AG10803 (cell line): Measurements from ENCODE around the gene TUBGCP2.

Source experiments
- DNase-seq: peaks from one replicate; pipeline ENCODE4 v3.0.0; 2010; ENCODE audit warnings: low read depth
- H3K4me3 ChIP-seq: 2 replicates; pipeline ENCODE4 v1.5.1; 2011; ENCODE audit warnings: mild to moderate bottlenecking, low read length, control low read depth
- TF ChIP-seq, protein P1 (sequence below): conservative IDR thresholded peaks from 2 replicates; pipeline ENCODE4 v1.5.1; 2011; ENCODE audit warnings: mild to moderate bottlenecking, low read length, control low read depth, inconsistent platforms

TUBGCP2 gene

DNA sequence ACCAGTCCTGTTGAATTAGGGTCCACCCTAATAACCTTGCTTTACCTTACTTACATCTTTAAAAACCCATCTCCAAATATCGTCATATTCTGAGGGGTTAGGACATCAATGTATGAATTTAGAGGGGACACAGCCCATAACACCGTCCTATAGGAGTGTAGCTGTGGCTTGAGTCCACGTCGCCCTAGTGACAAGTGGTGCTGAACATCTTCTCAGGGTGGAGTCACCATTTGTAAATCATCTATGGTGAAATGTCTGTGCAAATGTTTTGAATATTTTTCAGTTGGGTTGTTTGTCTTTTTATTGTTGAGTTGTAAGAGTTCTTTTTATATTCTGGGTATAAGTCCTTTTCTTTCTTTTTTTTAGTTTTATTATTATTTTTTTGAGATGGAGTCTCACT lies 33.3 kb upstream of the TUBGCP2 start:
- DNase-seq, result no peak
- TF ChIP-seq, protein P1, sequence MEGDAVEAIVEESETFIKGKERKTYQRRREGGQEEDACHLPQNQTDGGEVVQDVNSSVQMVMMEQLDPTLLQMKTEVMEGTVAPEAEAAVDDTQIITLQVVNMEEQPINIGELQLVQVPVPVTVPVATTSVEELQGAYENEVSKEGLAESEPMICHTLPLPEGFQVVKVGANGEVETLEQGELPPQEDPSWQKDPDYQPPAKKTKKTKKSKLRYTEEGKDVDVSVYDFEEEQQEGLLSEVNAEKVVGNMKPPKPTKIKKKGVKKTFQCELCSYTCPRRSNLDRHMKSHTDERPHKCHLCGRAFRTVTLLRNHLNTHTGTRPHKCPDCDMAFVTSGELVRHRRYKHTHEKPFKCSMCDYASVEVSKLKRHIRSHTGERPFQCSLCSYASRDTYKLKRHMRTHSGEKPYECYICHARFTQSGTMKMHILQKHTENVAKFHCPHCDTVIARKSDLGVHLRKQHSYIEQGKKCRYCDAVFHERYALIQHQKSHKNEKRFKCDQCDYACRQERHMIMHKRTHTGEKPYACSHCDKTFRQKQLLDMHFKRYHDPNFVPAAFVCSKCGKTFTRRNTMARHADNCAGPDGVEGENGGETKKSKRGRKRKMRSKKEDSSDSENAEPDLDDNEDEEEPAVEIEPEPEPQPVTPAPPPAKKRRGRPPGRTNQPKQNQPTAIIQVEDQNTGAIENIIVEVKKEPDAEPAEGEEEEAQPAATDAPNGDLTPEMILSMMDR, result no peak
- no peak overlapping the region for H3K4me3 ChIP-seq

DNA sequence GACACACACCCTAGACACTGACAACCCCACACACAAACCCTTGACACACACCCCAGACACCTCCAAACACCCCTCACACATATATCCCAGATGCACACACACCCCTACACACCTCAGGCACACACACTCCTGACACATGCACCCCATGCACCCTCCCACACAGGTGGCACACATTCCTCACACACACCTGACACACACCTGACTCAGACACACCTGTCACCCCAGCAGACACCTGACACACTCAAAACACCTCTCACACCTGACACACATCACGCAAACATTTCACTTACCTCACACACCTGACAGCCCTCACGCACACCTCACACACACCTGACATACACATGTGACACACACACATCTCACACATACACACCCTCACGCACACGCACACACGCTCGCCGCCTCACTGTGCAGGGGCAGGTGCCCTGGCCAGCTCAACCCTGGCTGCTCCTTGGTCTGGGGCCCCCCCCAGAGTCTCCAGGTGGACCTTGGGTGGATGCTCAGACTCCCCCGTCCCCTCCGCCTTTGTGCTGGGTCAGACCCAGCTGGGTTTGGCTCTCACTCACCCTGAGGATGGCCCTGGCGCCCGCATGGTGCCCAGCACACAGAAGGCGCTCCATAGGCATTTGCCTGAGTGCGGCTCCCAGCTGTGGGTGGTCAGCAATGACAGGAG lies 31.2 kb upstream of the TUBGCP2 start:
- TF ChIP-seq, protein P1, result no peak
- no peak overlapping the region for H3K4me3 ChIP-seq
- no peak for DNase-seq

DNA sequence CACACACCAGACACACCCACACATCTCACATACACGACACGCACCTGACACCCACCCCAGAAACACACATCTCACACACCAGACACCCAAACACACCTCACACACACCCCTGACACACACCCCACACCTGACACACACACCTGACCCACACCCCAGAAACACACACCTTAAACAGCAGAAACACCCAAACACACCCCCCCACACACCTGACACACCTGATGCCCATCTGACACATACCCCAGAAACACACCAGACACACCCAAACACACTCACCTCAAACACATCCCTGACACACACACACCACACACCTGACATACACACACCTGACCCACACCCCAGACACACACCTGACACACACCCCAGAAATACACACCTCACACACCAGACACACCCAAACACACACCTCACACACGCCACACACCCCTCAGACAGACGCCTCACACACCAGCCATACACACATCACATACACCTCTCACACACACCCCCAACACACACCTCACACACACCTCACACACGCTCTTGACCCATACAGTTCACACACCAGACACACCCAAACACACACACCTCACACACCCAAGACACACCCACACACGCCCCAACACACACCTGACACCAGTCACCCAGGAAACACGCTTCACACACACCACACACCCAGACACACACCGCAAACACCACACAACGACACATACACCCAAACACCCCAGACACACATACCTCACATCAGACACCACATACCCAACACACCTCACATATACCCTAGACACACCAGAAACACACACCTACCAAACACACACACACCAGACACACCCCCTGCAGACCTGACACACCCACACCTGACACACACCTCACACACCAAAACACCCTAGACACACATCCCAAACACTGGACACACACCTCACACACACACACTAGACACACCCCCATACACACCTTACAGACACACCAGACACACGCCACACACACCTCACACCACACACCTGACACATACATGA lies 29.7 kb upstream of the TUBGCP2 start:
- TF ChIP-seq, protein P1, result no peak
- no peak overlapping the region for H3K4me3 ChIP-seq
- no peak for DNase-seq

DNA sequence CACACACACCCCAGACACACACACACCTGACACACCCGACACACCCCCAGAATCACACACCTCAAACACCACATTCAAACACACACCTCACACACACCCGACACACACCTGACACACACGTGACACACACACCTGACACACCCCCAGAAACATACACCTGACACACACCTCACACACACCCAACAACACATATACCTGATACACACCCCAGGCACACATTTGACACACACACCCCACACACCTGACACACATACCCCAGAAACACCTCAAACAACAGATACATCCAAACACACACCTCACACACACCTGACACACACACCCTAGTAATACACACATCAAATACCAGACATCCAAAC lies 28.7 kb upstream of the TUBGCP2 start:
- DNase-seq, result no peak
- H3K4me3 ChIP-seq, result no peak overlapping the region
- TF ChIP-seq, protein P1, result no peak

DNA sequence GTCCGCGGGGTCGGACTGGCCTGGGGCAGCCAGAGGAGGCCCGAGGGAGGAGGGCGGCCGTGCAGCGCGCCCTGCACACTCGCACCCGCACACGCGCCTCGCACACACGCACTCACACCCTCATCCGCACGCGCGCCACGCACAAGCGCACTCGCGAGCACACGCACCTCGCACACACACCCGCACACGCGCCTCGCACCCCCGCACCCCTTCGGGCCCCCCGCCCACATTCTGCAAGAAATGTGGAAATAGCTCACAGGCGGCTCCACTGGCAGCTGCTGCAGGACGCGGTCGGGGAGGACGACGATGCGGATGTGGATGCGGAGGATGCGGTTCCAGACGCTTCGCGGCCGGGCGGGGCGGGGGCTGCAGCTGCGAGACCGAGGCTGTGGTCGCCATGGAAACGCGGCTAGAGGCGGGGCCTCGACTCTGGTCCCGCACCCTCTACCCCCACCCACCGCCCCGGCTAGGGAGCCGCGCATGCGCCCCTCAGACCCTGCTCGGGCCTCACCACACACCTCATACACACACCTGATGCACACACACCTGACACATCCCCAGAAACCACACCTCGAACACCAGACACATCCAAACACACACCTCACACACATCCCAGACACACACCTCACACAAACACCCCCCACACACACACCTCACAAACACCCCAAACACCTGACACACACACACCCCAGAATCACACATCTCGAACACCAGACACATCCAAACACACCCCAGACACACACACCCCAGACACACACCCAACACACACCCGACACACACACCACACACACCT lies 28.1 kb upstream of the TUBGCP2 start, which contains the start of gene CALY:
Gene CALY, minus strand, starts transcription at position 320 of the 793 bp plus-strand sequence. CDS start 7,907 bp downstream, outside the sequence.
- no peak for DNase-seq
- H3K4me3 ChIP-seq, result no peak within 1 kb of the TSS
- TF ChIP-seq, protein P1, result no peak

DNA sequence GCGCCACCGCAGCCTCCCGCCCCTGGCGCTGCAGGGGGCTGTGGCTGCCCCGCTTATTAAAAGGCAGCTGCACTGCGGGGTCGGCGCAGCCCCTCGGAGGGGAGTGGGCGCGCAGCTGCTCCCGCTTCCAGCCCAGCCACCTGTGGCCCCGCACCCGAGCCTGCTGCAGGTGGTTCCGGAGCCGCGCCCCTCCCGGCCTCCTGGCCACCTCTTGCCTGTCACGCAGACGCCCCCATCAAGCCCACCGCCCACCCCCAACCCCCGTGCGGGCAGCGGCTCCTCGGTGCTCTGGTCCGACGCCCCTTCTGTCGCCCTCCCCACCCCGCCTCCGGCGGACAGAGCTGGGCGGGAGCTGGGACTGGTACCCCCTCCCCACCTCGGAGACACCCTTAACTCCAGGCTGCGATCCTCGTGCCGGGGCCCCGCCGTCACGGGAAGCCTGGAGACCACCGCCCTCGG lies 27.5 kb upstream of the TUBGCP2 start:
- TF ChIP-seq, protein P1, result no peak
- no peak for DNase-seq
- H3K4me3 ChIP-seq, result no peak overlapping the region
